IMR-90 (cell line): ENCODE data around the gene PARD3.

Experiments used
- CEBPB ChIP-seq: IDR thresholded peaks from 2 replicates; pipeline ENCODE4 v1.6.1; 2012; ENCODE audit warnings: low read depth, low read length, improper control_type of control experiment
- CHD1 ChIP-seq: IDR thresholded peaks from 2 replicates; pipeline ENCODE4 v1.6.1; 2012; ENCODE audit warnings: low read depth, low read length, improper control_type of control experiment
- POLR2A ChIP-seq: IDR thresholded peaks from 2 replicates; pipeline ENCODE4 v1.6.1; 2012; ENCODE audit warnings: mild to moderate bottlenecking, low read depth, low read length
- RFX5 ChIP-seq: IDR thresholded peaks from 2 replicates; pipeline ENCODE4 v1.8.0; 2012; ENCODE audit warnings: low read depth, mild to moderate bottlenecking, low read length, moderate library complexity
- TF ChIP-seq, protein P1 (sequence below): conservative IDR thresholded peaks from 2 replicates; pipeline ENCODE4 v1.5.1; 2012; ENCODE audit warnings: mild to moderate bottlenecking, low read depth, low read length, improper control_type of control experiment
- TF ChIP-seq, protein P2 (sequence below): fragments of 150-350 bp; IDR thresholded peaks from 2 replicates; pipeline ENCODE4 v1.6.1; 2016; ENCODE audit warnings: low read depth, mild to moderate bottlenecking, low read length, moderate library complexity, borderline replicate concordance

DNA sequence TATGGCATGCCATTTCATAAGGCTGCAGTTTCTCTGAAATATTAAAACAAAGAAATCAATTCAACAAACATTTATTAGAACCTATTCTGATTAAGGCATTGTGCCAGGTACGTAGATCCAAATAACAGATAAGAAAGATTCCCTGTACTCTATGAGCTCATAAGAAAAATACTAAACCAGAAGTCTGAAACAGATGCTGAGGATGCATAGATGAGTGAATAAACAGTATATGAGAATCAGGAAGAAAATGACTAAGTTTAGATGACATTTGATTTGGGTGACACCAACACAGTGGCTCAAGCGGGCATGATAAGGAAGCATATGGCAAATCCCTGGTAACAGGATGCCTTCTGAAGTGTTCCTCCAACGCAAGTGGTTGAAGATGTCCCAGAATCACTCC, 477.2 kb downstream of the PARD3 start:
- TF ChIP-seq RFX5: no peak
- TF ChIP-seq, protein P1, sequence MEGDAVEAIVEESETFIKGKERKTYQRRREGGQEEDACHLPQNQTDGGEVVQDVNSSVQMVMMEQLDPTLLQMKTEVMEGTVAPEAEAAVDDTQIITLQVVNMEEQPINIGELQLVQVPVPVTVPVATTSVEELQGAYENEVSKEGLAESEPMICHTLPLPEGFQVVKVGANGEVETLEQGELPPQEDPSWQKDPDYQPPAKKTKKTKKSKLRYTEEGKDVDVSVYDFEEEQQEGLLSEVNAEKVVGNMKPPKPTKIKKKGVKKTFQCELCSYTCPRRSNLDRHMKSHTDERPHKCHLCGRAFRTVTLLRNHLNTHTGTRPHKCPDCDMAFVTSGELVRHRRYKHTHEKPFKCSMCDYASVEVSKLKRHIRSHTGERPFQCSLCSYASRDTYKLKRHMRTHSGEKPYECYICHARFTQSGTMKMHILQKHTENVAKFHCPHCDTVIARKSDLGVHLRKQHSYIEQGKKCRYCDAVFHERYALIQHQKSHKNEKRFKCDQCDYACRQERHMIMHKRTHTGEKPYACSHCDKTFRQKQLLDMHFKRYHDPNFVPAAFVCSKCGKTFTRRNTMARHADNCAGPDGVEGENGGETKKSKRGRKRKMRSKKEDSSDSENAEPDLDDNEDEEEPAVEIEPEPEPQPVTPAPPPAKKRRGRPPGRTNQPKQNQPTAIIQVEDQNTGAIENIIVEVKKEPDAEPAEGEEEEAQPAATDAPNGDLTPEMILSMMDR: no peak
- no peak for TF ChIP-seq POLR2A
- no peak for TF ChIP-seq CHD1
- TF ChIP-seq, protein P2, sequence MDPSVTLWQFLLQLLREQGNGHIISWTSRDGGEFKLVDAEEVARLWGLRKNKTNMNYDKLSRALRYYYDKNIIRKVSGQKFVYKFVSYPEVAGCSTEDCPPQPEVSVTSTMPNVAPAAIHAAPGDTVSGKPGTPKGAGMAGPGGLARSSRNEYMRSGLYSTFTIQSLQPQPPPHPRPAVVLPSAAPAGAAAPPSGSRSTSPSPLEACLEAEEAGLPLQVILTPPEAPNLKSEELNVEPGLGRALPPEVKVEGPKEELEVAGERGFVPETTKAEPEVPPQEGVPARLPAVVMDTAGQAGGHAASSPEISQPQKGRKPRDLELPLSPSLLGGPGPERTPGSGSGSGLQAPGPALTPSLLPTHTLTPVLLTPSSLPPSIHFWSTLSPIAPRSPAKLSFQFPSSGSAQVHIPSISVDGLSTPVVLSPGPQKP: no peak
- no peak for TF ChIP-seq CEBPB
